Lower lobe of right lung (tissue), 2 donors: ENCODE measurements around the gene ATF4. TPM values are rescaled to one million over a fixed set of nuclear protein-coding genes. Genes with fewer than 3 reads are reported as not detected.

Source experiments
- ATAC-seq, 2 donors: fragments of 200-7000 bp; cut with Tn5 transposase; one replicate each; pipeline ENCODE4 v1.9.1; 2020 to 2022; ENCODE audit warnings: mild to moderate bottlenecking in 2 of 2, moderate library complexity in 2 of 2
- DNase-seq: peaks from one replicate; pipeline ENCODE4 v3.0.0-alpha.2; 2020
- H3K27ac ChIP-seq: fragments of 200-600 bp; one replicate; pipeline ENCODE4 v1.8.0; 2022
- H3K27me3 ChIP-seq: fragments of 200-600 bp; one replicate; pipeline ENCODE4 v1.8.0; 2022; ENCODE audit warnings: low read depth
- H3K36me3 ChIP-seq: fragments of 200-600 bp; one replicate; pipeline ENCODE4 v1.8.0; 2022; ENCODE audit warnings: mild to moderate bottlenecking
- H3K4me1 ChIP-seq: fragments of 200-600 bp; one replicate; pipeline ENCODE4 v1.8.0; 2022
- H3K4me3 ChIP-seq: fragments of 200-600 bp; one replicate; pipeline ENCODE4 v1.8.0; 2022; ENCODE audit warnings: mild to moderate bottlenecking
- H3K9me3 ChIP-seq: fragments of 200-600 bp; one replicate; pipeline ENCODE4 v1.8.0; 2022
- intact Hi-C: fragments of 100-400 bp; cut with DNase I; formaldehyde crosslinking; loops from one replicate; pipeline ENCODE4 v1.11.0; 2022
- total RNA-seq: library from RNA; stranded (reverse); fragmentation: NEBNext Ultra II Directional; extraction: Animal tissue kit (Norgen Biotek cat#: 25700); gene quantifications from one replicate; pipeline ENCODE4 v1.2.1, GENCODE V29; 2021
- TF ChIP-seq, protein P1 (sequence below): fragments of 200-600 bp; IDR thresholded peaks from one replicate; pipeline ENCODE4 v1.8.0; 2022; ENCODE audit warnings: antibody characterized with exemption, mild to moderate bottlenecking
- donor health status: DM: no; HTN: yes; CAD: no; lungs with severe emphysema.

Gene ATF4
- total RNA-seq, 1 donor from 2014 or later = 327 TPM

- no peak overlapping the region for H3K4me3 ChIP-seq
- peaks cover 40% of the 10 kb centered on the region for H3K4me1 ChIP-seq
- no peaks in the 10 kb centered on the region for H3K9me3 ChIP-seq
- H3K36me3 ChIP-seq = no peaks in the 10 kb centered on the region
- intact Hi-C loops = no loop called here
- peak overlapping the region; percentile 86 for H3K27ac ChIP-seq
- H3K27me3 ChIP-seq = no peaks in the 10 kb centered on the region
- DNase-seq = no peak
- TF ChIP-seq, protein P1, sequence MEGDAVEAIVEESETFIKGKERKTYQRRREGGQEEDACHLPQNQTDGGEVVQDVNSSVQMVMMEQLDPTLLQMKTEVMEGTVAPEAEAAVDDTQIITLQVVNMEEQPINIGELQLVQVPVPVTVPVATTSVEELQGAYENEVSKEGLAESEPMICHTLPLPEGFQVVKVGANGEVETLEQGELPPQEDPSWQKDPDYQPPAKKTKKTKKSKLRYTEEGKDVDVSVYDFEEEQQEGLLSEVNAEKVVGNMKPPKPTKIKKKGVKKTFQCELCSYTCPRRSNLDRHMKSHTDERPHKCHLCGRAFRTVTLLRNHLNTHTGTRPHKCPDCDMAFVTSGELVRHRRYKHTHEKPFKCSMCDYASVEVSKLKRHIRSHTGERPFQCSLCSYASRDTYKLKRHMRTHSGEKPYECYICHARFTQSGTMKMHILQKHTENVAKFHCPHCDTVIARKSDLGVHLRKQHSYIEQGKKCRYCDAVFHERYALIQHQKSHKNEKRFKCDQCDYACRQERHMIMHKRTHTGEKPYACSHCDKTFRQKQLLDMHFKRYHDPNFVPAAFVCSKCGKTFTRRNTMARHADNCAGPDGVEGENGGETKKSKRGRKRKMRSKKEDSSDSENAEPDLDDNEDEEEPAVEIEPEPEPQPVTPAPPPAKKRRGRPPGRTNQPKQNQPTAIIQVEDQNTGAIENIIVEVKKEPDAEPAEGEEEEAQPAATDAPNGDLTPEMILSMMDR = no peak
- no peak for ATAC-seq
These were observed 45.8 kb upstream of the ATF4 start for GRCh38 chr22:39474351-39475111.

GRCh38 chr22:39475337-39475736 is 45.0 kb upstream of the ATF4 start:
- TF ChIP-seq, protein P1 = no peak
- DNase-seq (no peak), ATAC-seq (no peak)
- Histone ChIP-seq H3K4me1 (peaks cover 32% of the 10 kb centered on the region), H3K36me3 (no peaks in the 10 kb centered on the region), H3K27me3 (no peaks in the 10 kb centered on the region), H3K27ac (no peak overlapping the region), H3K4me3 (peak overlapping the region; percentile 6), H3K9me3 (no peaks in the 10 kb centered on the region)
- intact Hi-C loops = no loop called here

DNA sequence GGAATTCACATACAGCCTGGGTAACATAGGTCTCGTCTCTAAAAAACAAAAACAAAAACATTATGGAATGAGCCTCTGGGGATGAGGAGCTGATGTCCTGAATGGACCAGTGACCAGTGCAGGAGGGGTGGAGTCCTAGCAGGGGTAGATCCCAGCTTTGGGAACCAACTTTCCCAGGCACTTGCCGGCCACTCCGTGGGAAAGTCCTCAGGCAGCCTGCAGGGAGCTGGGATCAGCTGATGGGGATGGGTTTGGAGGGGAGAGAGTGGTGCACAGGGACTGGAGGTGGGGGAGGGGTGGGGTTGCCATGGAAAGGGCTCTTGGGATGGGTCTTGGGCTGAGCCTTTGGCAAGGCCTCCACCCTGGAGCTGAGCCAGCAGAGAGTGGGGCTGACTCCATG is 44.5 kb upstream of the ATF4 start:
- ATAC-seq (no peak), DNase-seq (no peak)
- intact Hi-C loops = no loop called here
- no peak overlapping the region for H3K27ac ChIP-seq
- H3K27me3 ChIP-seq = no peaks in the 10 kb centered on the region
- no peak overlapping the region for H3K4me3 ChIP-seq
- no peaks in the 10 kb centered on the region for H3K36me3 ChIP-seq
- peaks cover 26% of the 10 kb centered on the region for H3K4me1 ChIP-seq
- no peaks in the 10 kb centered on the region for H3K9me3 ChIP-seq
- TF ChIP-seq, protein P1 = no peak

GRCh38 chr22:39476664-39477063 is 43.7 kb upstream of the ATF4 start:
- intact Hi-C loops = no loop called here
- TF ChIP-seq, protein P1 = no peak
- no peaks in the 10 kb centered on the region for H3K9me3 ChIP-seq
- no peak for ATAC-seq
- H3K36me3 ChIP-seq = no peaks in the 10 kb centered on the region
- H3K4me3 ChIP-seq = no peak overlapping the region
- H3K27ac ChIP-seq = no peak overlapping the region
- no peak for DNase-seq
- H3K27me3 ChIP-seq = no peaks in the 10 kb centered on the region
- peaks cover 19% of the 10 kb centered on the region for H3K4me1 ChIP-seq

DNA sequence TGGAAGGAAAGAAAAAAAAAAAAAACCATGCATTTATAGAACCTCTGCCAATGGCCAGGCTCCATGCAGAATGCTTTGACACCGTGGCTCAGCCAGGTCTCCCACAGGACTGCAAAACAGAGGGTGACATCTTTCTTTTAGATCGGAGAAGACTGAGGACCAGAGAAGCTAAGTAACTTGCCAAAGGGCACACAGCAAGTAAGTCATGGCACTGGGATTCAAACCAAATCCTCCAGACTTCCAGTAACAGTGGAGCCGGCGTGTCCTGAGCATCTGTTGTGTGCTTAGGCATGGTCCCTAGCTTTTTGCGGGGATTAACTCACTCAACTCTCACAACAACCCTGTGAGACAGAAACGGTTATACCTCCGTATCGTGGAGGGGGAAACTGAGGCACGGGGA is 42.8 kb upstream of the ATF4 start:
- Histone ChIP-seq H3K4me1 (peaks cover 10% of the 10 kb centered on the region), H3K27me3 (no peaks in the 10 kb centered on the region), H3K4me3 (no peak overlapping the region), H3K36me3 (no peaks in the 10 kb centered on the region), H3K9me3 (no peaks in the 10 kb centered on the region), H3K27ac (no peak overlapping the region)
- ATAC-seq (no peak), DNase-seq (no peak)
- TF ChIP-seq, protein P1 = no peak
- intact Hi-C loops = no loop called here
